ENCODE results near the gene KCTD17.

GRCh38 chr22:37045958-37046357 is 5.6 kb upstream of the KCTD17 start:
- TF ChIP-seq, protein P1, sequence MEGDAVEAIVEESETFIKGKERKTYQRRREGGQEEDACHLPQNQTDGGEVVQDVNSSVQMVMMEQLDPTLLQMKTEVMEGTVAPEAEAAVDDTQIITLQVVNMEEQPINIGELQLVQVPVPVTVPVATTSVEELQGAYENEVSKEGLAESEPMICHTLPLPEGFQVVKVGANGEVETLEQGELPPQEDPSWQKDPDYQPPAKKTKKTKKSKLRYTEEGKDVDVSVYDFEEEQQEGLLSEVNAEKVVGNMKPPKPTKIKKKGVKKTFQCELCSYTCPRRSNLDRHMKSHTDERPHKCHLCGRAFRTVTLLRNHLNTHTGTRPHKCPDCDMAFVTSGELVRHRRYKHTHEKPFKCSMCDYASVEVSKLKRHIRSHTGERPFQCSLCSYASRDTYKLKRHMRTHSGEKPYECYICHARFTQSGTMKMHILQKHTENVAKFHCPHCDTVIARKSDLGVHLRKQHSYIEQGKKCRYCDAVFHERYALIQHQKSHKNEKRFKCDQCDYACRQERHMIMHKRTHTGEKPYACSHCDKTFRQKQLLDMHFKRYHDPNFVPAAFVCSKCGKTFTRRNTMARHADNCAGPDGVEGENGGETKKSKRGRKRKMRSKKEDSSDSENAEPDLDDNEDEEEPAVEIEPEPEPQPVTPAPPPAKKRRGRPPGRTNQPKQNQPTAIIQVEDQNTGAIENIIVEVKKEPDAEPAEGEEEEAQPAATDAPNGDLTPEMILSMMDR (IDR thresholded peaks at IDR 0.05) = peak; percentile 40; the same call in 1 of the 2 replicates
- TF ChIP-seq MAX (CRISPR knock-in tag; IDR thresholded peaks at IDR 0.05) = no peak
- no peak for TF ChIP-seq STAT6 (CRISPR knock-in tag; conservative IDR thresholded peaks at IDR 0.05; ENCODE audit: low read depth)
- no peak for TF ChIP-seq FOXK1 (CRISPR knock-in tag; IDR thresholded peaks at IDR 0.05)
- no peak for TF ChIP-seq ZNF423 (CRISPR knock-in tag; IDR thresholded peaks at IDR 0.05)
- no peak for TF ChIP-seq E2F4 (CRISPR knock-in tag; IDR thresholded peaks at IDR 0.05; ENCODE audit: borderline replicate concordance, low read depth)
- no peak for TF ChIP-seq SMAD3 (CRISPR knock-in tag; IDR thresholded peaks at IDR 0.05; ENCODE audit: borderline replicate concordance)
- TF ChIP-seq FOXJ3 (CRISPR knock-in tag; IDR thresholded peaks at IDR 0.05; ENCODE audit: borderline replicate concordance) = no peak
- TF ChIP-seq TEAD1 (CRISPR knock-in tag; IDR thresholded peaks at IDR 0.05) = no peak
- TF ChIP-seq NR2C2 (CRISPR knock-in tag; IDR thresholded peaks at IDR 0.05) = no peak
- TF ChIP-seq ZNF512 (CRISPR knock-in tag; IDR thresholded peaks at IDR 0.05; ENCODE audit: borderline replicate concordance) = no peak
- no peak for TF ChIP-seq CREM (CRISPR knock-in tag; IDR thresholded peaks at IDR 0.05)

Data from WTC11 (cell line).